GM12892 (cell line): ENCODE measurements around the gene IP6K1.

ENCODE experiments used
- POLR2A ChIP-seq: IDR thresholded peaks from 2 replicates; pipeline ENCODE4 v1.6.1; 2011; ENCODE audit warnings: low read depth, low read length, control low read depth
- POLR2AphosphoS5 ChIP-seq: IDR thresholded peaks from 2 replicates; pipeline ENCODE4 v1.6.1; 2011; ENCODE audit warnings: low read depth, low read length, control low read depth

DNA sequence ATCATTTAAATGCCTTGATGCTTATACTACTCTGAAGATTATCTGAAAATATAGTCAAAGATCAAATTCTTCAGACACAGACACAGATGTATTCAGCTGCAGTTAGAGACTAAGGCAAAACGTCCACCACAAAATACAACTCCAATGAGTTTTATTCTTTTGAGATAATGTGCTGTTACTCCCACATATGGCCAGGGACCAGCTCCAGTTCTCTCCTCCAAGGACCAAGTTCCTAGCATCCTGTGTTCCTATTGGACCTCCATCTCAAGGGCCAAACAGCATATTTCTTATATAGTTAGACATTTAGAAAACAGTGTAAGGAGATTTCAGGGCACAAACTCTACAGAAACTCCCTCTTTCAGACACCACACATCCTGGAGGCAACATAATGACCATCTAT, 27.1 kb downstream of the IP6K1 start:
- TF ChIP-seq POLR2AphosphoS5 (no peak), POLR2A (no peak)
